ENCODE data around the gene HOXA10.
A peak's percentile ranks its signal among the peaks of the same experiment; 100 is the strongest.

HOXA10 gene

DNA sequence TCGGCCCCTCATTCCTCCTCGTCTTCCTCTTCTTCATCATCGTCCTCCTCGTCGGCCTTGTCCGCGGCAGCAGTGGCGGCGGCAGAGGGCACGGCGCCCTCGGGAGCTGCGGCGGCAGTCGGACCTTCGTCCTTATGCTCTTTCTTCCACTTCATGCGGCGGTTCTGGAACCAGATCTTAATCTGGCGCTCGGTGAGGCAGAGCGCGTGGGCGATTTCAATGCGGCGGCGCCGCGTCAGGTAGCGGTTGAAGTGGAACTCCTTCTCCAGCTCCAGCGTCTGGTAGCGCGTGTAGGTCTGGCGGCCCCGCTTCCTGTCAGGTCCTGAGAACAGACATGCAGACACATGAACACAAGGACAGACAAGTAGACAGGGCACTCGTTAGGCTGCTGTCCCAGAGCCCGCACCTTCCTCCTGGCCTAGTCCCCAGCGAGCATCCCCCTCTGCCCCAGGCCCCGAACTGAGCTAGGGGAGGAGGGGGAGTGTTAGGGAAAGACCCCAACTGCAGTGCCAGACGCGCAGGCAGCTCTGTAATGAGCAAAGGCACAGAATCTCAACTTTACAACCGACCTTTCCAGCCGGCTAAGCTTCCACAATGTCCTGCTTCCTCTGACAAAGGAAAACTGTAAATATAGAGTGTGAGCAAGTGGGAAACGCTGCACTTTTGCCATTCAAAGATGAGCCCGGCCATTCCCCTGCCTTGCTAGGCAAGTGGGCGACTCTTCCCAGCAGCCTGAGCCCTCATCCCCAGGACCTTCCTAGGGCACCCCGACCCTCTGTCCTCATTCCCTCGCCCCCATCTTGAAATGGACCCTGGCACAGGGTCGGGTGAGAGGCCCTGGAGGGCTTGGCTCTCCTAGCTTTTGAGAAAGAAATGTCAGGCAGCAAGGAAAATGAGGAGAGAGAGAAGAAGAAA, 19.0 kb downstream of the HOXA10 start:
- no peak for DNase-seq

DNA sequence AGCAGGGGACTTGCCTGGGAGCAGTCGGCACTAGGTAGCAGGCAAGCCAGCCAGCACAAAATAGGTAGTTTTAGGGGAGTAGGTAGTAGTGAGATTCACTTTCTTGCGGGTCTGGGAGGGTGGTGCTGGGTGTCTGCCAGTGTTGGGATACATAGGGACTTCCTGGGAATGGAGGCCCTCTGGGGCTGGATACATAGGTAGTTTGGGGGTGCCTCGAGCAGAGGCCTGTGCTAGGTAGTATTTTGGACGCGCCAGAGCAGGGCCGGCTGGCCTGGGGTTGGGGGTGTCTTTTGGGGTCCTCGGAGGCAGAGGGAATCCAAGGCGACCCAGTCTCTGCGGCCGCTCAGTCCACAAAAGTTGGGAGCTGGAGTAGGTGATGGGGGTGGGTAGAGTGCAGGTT, 19.8 kb downstream of the HOXA10 start:
- DNase-seq = no peak

DNA sequence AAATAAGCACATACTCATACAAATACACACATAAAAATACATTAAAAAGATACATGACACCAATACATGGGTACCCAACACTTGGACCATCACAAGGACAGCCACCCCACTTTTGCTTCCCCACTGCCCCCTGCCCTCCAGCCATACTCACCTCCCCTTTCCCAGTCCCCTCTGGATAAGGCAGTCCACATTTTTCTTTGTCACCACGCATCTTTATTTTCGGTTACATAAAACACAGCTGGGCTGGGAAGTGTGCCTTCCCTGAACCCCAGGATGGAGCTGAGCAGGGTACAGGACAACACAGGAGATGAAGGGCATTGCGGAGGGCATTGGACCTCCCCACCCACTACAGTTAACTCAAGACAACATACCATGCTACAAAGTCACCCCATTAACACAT, 20.6 kb downstream of the HOXA10 start:
- no peak for DNase-seq

DNA sequence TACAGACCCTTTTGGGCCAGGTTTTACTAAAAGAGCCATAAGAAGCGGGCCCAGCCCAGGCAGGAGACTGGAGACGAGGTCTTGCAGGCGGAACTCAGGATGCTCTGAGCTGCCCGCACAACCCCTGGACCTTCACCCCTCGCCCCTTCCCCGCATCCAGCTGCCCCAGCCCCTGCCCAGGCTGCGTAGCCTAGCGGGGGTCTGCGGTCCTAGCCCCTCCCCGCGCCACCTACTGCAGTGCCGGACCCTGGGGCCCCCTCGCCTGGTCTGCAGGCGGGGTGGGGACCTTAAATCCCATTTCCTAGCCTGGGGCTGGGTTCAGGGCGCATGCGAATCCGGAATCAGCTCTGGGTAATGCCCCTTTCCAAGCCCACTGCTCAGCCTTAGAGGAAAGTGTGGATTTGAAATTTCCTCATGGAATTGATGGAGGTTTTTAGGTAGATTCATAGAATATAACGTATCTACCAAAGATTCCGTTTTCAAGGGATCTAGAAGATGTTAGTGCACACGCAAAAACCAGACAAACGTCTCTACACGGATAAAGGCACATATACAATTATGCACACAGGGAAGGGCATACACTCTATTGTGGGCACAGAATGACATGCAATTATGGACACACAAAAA, 21.2 kb downstream of the HOXA10 start:
- DNase-seq = no peak

DNA sequence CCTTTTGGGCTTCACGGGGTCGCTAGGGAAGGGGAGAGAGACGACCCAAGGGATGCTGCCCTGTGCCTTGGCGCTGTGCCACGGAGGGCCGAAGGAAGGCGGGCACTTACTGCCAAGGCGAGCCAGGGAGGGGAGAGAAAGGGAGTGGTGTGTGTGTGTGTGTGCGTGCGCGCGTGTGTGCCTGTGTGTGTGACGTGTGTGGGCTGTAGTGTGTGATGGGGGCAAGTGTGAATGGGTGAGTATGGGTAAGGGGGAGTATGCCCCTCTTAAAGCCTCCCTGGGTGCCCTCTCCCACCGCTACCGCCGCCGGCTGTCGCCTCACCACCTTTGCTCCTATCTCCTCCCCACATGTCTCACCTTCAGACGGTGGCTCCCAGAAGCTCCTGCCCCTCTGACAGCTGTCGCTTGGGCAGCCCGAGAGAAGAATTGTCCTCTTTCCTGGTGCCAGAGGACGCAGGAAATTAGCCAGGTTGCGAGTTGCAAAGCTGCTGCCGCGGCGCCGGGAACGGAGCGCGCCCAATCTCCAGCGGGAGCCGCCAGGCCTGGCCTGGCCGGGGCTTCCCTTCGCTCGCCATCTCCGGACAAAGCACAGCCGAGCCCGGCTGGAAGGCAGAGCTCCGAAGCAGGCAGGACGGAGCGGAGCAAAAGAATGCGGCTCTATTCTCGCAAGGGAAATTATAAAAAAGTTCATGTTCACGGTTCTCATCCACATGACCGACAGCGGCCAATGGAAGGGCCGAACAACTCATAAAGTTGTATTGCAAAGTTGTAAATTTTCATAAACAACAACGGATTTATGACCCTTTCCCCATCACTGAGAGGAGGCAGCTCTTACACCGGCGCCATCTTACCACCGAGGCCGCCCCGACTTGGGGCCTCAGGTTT, 21.9 kb downstream of the HOXA10 start, which contains the start of gene HOXA3:
Gene HOXA3, minus strand, starts transcription at position 653 of the 885 bp plus-strand sequence. CDS start 41,943 bp downstream, outside the sequence.
- DNase-seq = no peak

DNA sequence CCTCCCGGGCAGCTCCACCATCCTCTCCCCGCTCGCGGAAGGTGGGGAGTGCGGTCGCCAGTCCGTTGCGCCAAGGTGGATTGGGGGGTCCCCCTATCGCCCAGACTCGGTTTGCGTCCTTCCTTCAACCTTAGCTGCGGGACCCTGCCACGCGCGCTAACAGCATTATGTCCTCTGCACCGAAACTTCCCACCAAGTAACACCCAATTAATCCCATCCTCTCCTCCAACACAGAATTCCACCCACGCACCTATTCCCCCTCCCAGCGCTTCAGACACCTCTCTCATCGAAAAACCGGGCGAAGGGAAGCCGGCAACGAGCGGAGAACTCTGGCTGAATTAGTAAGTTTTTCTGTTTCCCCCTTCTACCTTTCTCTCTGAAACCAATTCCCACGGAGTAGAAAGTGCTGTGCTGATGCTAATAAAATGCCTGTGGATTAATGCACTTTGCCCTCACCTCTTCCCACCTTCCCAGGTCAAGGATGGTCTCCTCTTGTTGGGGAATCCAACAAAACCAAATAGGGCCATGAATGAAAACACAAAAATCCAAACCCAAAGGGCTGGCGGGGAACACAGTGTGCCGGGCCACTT, 22.7 kb downstream of the HOXA10 start:
- no peak for DNase-seq

DNA sequence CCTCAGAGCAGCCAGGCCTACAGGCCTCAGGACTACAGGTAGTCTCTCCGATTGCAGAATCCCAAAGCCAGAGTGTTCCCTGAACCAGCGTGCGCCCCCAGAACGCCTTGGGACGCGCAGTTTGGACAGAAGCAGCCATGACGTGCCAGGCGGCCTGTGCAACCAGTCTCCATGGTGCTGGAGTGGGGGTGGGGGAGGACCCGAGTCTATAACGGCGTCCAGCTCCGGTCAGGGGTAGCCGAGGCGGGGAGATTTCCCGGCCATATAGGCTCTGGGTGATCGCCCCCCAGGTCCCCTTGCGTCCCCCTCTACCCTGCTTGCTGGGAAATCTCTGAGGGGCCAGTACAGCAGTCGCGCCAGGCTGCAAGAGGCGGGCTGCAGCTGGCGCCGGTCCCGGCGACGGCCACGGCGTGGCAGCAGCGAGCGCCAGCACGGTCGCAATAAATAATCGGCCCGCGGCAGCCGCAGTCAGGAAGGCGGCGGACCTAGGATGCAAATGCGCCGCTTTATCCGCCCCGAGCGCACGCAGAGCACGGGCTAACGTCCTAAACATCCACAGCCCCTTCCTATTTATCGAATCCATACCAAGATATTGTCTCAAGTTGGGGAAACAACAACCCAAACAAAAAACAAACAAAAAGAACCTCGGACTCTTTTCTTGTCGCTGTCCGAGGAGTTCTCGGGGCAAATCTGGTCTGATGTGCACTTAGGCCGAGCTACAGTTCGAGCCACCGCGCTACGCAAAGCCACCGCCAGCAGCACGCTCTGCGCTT, 23.4 kb downstream of the HOXA10 start:
- peak; percentile 70 for DNase-seq

DNA sequence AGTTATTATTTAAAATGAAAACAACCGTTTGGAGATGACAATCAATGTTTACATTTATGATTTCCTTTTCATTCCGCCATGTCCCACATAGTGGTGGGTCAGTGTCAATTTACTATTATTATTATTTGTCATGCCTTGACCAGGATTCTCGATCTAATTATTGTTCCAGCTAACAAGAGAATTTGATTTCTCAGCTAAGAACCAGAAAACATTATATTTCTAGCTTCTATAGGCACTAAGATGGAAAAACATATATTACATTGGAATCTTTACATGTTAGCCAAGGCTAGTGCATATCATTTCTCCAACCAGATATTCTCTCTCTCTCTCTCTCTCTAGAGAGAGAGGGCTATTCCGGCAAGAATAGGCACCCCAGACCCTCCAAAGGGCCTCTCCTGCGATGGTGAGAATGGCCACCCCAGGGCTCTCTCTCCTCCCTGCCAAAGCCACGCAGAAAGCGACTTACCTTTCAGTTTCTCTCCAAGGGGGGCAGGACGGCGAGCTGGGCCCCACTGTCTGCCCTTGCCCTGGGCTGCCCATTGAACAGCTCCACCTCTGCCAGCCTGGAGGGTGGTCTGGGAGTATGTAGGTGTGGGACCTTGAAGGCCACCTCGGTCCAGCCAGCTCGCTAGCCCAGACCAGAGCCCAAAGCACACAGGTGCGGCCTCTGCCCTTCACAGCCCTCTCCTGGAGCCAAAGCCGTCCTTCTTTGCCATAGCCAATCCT, 24.1 kb downstream of the HOXA10 start:
- no peak for DNase-seq

DNA sequence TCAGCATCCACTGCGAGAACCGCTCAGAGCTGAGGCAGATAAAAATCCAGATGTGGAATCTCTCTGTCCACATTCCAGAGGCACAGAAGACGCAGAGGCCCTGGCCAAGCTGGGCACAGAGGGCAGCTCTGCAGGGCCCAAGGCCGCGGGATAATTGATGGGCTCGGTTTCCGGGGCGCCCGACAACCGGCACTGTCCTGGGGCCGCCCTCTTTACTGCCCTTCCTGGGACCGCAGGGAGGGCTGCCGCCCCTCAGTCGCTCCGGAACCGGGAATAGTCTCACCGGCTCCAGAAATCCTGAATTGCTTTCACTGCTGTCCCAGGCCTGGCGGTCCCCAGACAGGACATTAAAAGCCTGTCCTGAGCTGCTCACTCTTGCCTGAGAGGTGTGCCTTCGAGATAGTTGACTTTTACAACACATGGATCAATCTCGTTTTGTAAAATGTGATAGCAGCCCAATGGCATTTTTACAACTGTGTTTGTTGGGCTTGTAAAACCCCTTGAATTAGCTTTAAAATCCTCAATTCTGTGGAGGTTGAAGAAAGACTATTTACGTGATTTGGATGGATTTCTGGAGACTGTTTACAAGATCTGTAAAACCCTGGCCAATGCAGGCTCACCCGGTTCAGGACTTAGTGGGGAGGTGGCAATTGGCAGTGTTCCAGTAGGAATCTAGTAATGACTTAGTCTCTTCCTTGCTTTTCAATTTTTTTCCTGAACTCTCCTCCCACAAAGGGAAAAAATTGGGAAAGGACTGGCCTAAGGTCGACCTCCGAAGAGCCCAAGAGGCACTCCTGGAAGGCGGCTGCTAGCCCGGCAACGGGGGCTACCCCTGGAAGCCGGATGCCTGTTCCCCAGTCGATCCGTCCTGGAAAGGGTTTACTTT, 25.1 kb downstream of the HOXA10 start:
- DNase-seq = no peak

DNA sequence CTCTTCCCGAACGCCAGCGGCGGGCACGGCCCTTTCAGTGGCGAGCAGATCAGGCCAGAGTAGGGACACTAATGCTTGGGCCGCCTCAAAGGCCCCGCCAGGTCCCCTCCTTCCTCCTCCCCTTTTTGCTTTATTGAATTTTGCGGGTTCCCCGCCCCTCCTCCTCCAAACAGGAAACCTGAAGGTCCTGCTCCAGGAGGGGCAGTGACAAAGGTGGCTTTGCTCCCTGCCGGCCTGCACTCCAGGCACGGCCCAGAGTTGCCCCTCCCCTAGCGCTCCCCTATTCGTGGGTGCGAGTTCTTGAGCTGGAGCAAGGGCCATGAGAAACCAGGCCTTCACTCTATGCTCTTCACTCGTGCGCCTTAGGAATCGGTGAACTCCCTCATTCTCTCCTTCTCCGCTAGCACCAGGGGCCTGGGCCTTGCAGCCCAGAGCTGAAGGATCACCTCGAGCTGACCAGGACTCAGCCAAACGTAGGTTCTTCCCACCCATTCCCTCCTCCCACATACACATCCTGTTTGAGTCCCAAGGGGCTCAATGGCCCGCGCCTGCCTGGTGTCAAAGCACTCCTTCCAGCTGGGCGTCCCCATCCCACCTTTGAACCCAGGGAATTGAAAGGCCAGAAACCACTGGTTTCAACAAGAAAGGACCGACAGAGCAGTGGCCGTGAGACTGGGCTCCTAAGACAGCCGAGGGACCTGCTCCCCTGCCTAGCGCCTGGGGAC, 25.9 kb downstream of the HOXA10 start:
- DNase-seq = no peak

DNA sequence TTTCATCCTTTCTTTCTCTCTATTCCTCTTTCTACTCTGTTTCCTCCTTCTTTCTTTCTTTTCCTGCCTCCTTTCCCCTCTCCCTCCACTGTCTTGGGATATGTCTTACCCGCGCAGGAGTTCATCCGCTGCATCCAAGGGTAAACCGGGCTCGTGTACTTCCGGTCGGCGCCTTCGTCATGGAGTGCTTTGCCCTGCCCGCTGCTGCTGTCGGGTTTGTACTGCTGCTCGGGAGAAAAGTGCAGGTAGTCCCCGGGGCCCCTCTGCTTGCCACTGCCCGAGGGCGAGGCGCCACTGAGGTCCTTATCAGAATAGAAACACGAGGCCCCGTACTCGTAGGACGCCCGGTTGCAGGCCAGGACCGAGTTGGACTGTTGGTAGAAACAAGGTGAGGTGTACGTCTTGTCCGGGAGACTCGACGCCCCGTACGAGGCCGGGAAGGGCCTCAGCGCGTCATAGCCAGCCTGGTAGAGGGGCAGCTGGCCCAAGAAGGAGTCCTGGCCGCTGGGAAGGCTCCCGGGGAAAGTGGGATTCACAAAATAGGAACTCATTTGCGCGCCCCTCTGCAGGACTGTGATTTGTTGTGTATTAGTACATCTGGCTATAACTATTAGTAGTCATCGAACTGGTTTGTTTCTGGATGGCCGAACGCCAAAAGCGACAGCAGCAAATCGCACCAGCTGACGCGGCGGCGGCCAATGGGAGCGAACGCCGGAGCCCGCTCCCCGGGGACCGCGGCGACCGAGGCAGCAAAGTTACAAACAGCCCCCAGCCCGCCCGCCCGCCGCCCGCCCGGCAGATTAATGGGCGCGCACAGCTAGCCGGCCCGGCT, 26.7 kb downstream of the HOXA10 start, which contains the start of gene HOXA6:
Gene HOXA6, minus strand, starts transcription at position 576 of the 832 bp plus-strand sequence. Its CDS starts 25 bp downstream, at position 551.
- no peak for DNase-seq

DNA sequence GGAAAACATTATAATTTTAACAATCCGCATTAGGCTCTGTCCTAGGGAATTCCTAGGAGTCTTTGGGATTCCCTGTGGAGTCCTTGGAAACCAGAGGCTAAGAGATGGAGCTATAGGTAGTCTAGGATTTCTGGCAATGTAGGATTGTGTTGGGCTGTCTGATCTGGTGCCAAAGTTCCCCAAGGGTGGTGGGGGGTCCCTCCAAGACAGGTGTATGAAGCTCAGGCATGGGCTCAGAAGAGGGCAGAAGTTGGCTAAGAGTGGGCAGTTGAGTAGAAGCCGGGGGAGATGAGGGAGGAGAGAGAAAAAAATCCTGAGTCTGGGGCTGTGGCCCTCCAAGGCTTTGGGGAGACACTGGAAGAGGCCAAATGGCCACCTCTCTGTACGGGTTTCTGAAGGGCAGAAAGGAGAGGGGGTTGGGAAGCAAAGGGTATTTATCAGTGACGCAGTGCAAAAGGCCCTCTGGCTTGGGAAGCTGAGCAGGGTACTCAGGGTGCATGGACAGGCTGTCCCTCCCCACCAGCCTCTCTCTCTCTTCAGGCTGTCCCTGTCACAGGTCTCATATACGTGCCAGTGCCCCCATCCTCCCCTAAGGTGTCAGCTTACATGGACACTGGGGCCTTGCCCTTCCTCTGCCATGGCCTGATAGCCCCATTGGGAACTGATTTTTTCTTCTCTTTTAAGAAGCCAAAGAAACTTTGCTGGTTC, 27.5 kb downstream of the HOXA10 start:
- DNase-seq = no peak

DNA sequence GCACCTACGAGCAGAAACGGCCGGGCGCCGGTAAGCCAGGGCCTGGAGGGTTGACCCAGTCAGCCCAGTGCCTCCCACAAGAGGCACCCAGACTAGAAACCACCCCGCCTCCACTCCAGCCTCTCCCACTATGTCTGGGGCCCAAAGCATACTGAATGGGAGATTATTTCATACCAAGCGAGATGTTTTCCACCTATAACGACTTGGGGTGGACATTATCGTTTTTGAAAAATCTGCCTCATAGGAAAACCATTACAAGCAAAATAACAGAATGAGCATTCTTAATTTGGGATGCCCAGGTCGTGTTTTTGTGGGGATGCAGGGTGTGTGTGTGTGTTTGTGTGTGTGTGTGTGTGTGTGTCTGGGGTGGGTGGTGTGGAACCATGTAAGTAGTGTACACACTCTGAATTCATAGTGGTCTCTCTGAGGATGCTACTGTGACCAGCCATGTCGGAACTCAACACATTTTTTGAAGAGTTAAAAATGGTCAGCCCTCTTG, 28.2 kb downstream of the HOXA10 start:
- DNase-seq = no peak

DNA sequence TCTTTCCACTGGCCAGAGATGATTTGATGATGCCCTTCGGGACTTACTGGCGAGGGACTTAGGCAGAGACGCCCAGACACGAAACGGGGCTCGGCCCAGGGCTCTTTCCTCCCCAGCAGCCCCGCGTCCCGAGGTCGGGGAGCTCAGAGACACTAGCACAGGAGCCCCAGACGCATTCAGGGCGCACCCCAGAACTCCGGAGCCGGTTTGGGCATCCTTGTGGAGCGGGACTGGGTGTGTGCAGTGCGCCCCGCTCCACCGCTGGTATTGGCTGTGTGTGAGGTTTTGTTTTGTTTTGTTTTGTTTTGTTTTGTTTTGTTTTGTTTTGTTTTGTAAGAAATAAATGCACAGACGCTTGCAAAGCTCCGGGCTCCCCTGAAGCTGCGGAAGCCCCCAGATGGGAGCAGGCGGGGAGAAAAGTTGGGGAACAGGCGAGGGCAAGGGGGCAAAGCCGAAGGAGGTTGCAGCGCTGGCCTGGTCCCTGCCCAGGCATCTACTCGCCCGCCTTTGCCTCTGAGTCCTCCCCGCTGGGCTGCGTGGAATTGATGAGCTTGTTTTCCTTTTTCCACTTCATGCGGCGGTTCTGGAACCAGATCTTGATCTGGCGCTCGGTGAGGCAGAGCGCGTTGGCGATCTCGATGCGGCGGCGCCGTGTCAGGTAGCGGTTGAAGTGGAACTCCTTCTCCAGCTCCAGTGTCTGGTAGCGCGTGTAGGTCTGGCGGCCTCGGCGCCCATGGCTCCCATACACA, 28.8 kb downstream of the HOXA10 start:
- no peak for DNase-seq

DNA sequence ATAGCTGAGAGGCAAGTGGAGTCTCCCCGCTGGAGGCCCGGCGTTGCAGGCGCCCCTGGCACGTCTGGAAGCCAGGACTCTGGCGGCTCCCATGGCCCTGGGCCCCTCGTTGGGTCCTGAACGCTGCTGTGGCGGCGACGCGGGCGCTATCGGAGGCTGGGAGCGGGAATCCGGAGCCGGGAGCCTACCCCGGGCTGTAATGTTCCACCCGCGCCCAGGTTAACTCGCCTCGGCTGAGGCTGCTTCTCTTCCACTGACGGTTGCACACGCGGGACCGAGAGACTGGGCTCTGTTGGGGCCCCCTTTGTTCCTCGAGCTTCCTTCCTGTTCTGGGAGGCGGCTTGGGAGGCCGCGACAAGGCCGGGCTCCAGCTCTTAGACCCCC, 29.3 kb downstream of the HOXA10 start:
- no peak for DNase-seq

DNA sequence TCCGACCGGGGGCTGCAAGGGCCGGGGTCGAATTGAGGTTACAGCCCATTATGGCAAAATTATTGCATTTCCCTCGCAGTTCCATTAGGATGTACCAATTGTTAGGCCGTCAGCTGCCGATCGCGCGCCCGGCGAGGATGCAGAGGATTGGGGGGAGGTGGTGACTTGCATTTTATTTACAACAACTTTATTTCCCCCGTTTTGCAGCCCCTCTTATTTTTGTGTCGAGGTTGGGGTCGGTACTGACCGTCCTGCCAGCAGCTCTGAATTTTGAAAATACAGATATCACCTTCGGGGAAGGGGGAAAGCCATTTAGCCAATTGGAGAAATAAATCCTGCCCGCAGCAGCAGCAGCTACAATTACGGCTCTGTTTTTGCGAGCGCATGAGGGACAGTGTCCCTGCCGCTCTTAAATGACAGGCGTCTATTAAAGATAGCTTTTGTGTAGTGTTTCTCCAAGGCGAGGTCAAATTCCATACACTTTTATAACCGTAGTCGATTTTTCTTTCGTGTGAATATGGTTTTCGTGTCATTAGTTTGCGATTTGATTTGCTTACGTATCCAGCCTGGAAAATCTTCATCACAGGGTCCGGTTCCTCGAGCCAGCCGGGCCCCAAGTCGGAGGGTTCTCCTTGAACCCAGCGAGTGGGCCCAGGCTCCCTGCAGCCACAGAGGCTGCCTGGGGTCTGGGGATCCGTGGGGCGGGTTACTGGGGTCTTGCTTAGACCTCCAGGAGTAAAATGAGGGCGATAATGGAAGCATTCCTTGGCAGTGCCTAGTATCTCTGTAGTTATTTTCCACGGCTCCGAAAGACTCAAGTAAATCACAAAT, 30.0 kb downstream of the HOXA10 start:
- no peak for DNase-seq

Data from CD4-positive, alpha-beta T cell treated with Interleukin-12 subunit alpha and Interleukin-12 subunit beta, for 1 hour (primary cell).